Skeletal muscle tissue (tissue), 4 donors: Measurements from ENCODE around the gene GHRL. TPM values are rescaled to one million over a fixed set of nuclear protein-coding genes. Genes with fewer than 3 reads are reported as not detected.

ENCODE experiments used
- H3K27ac ChIP-seq: one replicate; pipeline ENCODE4 v1.7.0; 2013; ENCODE audit warnings: mild to moderate bottlenecking, low read depth, low read length, inconsistent platforms
- H3K27me3 ChIP-seq, 3 donors: one replicate each; pipeline ENCODE4 v1.7.0; 2013; ENCODE audit warnings: low read length in 3 of 3; ENCODE audit not compliant: control insufficient read depth in 3 of 3, insufficient read depth in 3 of 3
- H3K36me3 ChIP-seq, 3 donors: one replicate each; pipeline ENCODE4 v1.7.0; 2013; ENCODE audit warnings: low read length in 3 of 3; ENCODE audit not compliant: control insufficient read depth in 3 of 3, insufficient read depth in 3 of 3
- H3K4me1 ChIP-seq, 3 donors: one replicate each; pipeline ENCODE4 v1.7.0; 2013; ENCODE audit warnings: low read length in 3 of 3, mild to moderate bottlenecking in 3 of 3; ENCODE audit not compliant: control insufficient read depth in 3 of 3, insufficient read depth in 3 of 3
- H3K4me3 ChIP-seq, 3 donors: one replicate each; pipeline ENCODE4 v1.7.0; 2013; ENCODE audit warnings: low read length in 3 of 3
- H3K9ac ChIP-seq, 3 donors: one replicate each; pipeline ENCODE4 v1.7.0; 2013; ENCODE audit warnings: low read length in 3 of 3, mild to moderate bottlenecking in 3 of 3, moderate library complexity in 2 of 3, low read depth in 1 of 3
- H3K9me3 ChIP-seq, 3 donors: one replicate each; pipeline ENCODE4 v1.7.0; 2013; ENCODE audit warnings: low read length in 3 of 3; ENCODE audit not compliant: control insufficient read depth in 3 of 3
- total RNA-seq: library from RNA; depleted of rRNA; stranded (reverse); fragments of >200 nt; gene quantifications from one replicate; pipeline ENCODE4 v1.2.3, GENCODE V29; 2014
- donor health status: Osteomylitis.

GHRL gene
- total RNA-seq, 1 donor from 2014 or later = 0.52 TPM

- Histone ChIP-seq H3K4me3 (no peak overlapping the region), H3K9me3 (no peaks in the 10 kb centered on the region), H3K4me1 (peaks cover 13 to 19% (median 14%) of the 10 kb centered on the region in 3 donors), H3K36me3 (peaks cover 4 to 13% (median 9%) of the 10 kb centered on the region in 3 donors), H3K9ac (no peak overlapping the region), H3K27me3 (peaks cover 0 to 7% (median 2%) of the 10 kb centered on the region in 3 donors), H3K27ac (no peak overlapping the region)
These were observed 35.8 kb upstream of the GHRL start for GRCh38 chr3:10328460-10329071.

GRCh38 chr3:10327592-10327991 is 34.8 kb upstream of the GHRL start:
- H3K27ac ChIP-seq = no peak overlapping the region
- H3K4me1 ChIP-seq = peaks cover 11 to 15% (median 13%) of the 10 kb centered on the region in 3 donors
- peaks cover 4 to 10% (median 5%) of the 10 kb centered on the region in 3 donors for H3K36me3 ChIP-seq
- H3K9me3 ChIP-seq = no peaks in the 10 kb centered on the region
- H3K9ac ChIP-seq = no peak overlapping the region
- peaks cover 0 to 7% (median 2%) of the 10 kb centered on the region in 3 donors for H3K27me3 ChIP-seq
- no peak overlapping the region for H3K4me3 ChIP-seq

- Histone ChIP-seq H3K27me3 (no peaks in the 10 kb centered on the region), H3K27ac (no peak overlapping the region), H3K9me3 (no peaks in the 10 kb centered on the region), H3K4me3 (no peak overlapping the region), H3K4me1 (peaks cover 12 to 24% (median 19%) of the 10 kb centered on the region in 3 donors), H3K9ac (no peak overlapping the region), H3K36me3 (peaks cover 14 to 16% (median 16%) of the 10 kb centered on the region in 3 donors)
These were observed 29.6 kb upstream of the GHRL start for GRCh38 chr3:10322352-10322710.

GRCh38 chr3:10321630-10322351 is 29.0 kb upstream of the GHRL start:
- no peaks in the 10 kb centered on the region for H3K9me3 ChIP-seq
- H3K36me3 ChIP-seq = peaks cover 19 to 21% (median 20%) of the 10 kb centered on the region in 3 donors
- H3K9ac ChIP-seq = peak overlapping the region in 2 of 3 donors; percentile 99
- no peaks in the 10 kb centered on the region for H3K27me3 ChIP-seq
- peak overlapping the region; percentile 88 for H3K27ac ChIP-seq
- H3K4me3 ChIP-seq = peak overlapping the region in 1 of 3 donors; percentile 88
- H3K4me1 ChIP-seq = peaks cover 12 to 24% (median 19%) of the 10 kb centered on the region in 3 donors

- Histone ChIP-seq H3K4me3 (peak overlapping the region; percentile 88 to 99 (median 93)), H3K9me3 (no peaks in the 10 kb centered on the region), H3K36me3 (peaks cover 28 to 30% (median 30%) of the 10 kb centered on the region in 3 donors), H3K27ac (peak overlapping the region; percentile 88), H3K27me3 (no peaks in the 10 kb centered on the region), H3K4me1 (peaks cover 12 to 24% (median 19%) of the 10 kb centered on the region in 3 donors), H3K9ac (peak overlapping the region; percentile 91 to 99 (median 99))
These were observed 27.6 kb upstream of the GHRL start for GRCh38 chr3:10320320-10320677.

GRCh38 chr3:10319804-10320203 is 27.1 kb upstream of the GHRL start:
- Histone ChIP-seq H3K27me3 (no peaks in the 10 kb centered on the region), H3K36me3 (peaks cover 31 to 35% (median 34%) of the 10 kb centered on the region in 3 donors), H3K4me1 (peaks cover 12 to 24% (median 19%) of the 10 kb centered on the region in 3 donors), H3K9me3 (no peaks in the 10 kb centered on the region), H3K9ac (peak overlapping the region; percentile 91 to 99 (median 99)), H3K27ac (no peak overlapping the region), H3K4me3 (peak overlapping the region; percentile 88 to 99 (median 93))

GRCh38 chr3:10319251-10319650 is 26.5 kb upstream of the GHRL start:
- no peak overlapping the region for H3K27ac ChIP-seq
- H3K4me1 ChIP-seq = peaks cover 12 to 24% (median 19%) of the 10 kb centered on the region in 3 donors
- H3K36me3 ChIP-seq = peaks cover 37 to 39% (median 39%) of the 10 kb centered on the region in 3 donors
- H3K4me3 ChIP-seq = peak overlapping the region in 1 of 3 donors; percentile 55
- H3K27me3 ChIP-seq = no peaks in the 10 kb centered on the region
- no peaks in the 10 kb centered on the region for H3K9me3 ChIP-seq
- H3K9ac ChIP-seq = peak overlapping the region in 1 of 3 donors; percentile 54

GRCh38 chr3:10317961-10318350 is 25.2 kb upstream of the GHRL start:
- no peaks in the 10 kb centered on the region for H3K27me3 ChIP-seq
- peaks cover 47 to 51% (median 50%) of the 10 kb centered on the region in 3 donors for H3K36me3 ChIP-seq
- no peak overlapping the region for H3K9ac ChIP-seq
- H3K4me3 ChIP-seq = no peak overlapping the region
- H3K4me1 ChIP-seq = peaks cover 12 to 24% (median 19%) of the 10 kb centered on the region in 3 donors
- no peak overlapping the region for H3K27ac ChIP-seq
- H3K9me3 ChIP-seq = no peaks in the 10 kb centered on the region

GRCh38 chr3:10317311-10317960 is 24.7 kb upstream of the GHRL start:
- Histone ChIP-seq H3K4me1 (peaks cover 12 to 24% (median 19%) of the 10 kb centered on the region in 3 donors), H3K27me3 (no peaks in the 10 kb centered on the region), H3K9ac (no peak overlapping the region), H3K9me3 (no peaks in the 10 kb centered on the region), H3K36me3 (peaks cover 53 to 56% (median 55%) of the 10 kb centered on the region in 3 donors), H3K27ac (no peak overlapping the region), H3K4me3 (no peak overlapping the region)
